Ovary (tissue), 9 donors: ENCODE measurements around the gene LIAS. TPM values are rescaled to one million over a fixed set of nuclear protein-coding genes. Genes with fewer than 3 reads are reported as not detected.
"Not testable (repeated sequence)": the region's sequence is repeated elsewhere in the genome, so short reads cannot be mapped to it uniquely, and the experiment has no call there.

Experiments used
- DNase-seq, 5 donors: peaks; one replicate each; pipeline ENCODE4 v3.0.0-alpha.2; 2019 to 2020
- H3K27ac ChIP-seq, 2 donors: fragments of 200-600 bp; one replicate each; pipeline versions ENCODE4 v1.5.1 to v1.8.0; 2019 to 2022
- H3K27me3 ChIP-seq: fragments of 200-600 bp; one replicate; pipeline ENCODE4 v1.8.0; 2022
- H3K36me3 ChIP-seq: fragments of 200-600 bp; sonication (generic); one replicate; pipeline ENCODE4 v1.5.1; 2019
- H3K4me1 ChIP-seq: one replicate; pipeline ENCODE4 v1.8.1; 2013; ENCODE audit warnings: mild to moderate bottlenecking, moderate library complexity; ENCODE audit not compliant: insufficient read depth
- H3K4me3 ChIP-seq: fragments of 200-600 bp; sonication (generic); one replicate; pipeline ENCODE4 v1.5.1; 2017
- H3K9me3 ChIP-seq, 2 donors: fragments of 200-600 bp in 1 of 2; sonication (generic) in 1 of 2; one replicate each; pipeline versions ENCODE4 v1.5.1 to v1.8.1; 2013 to 2019; ENCODE audit warnings: mild to moderate bottlenecking in 1 of 2, moderate library complexity in 1 of 2
- EP300 ChIP-seq: sonication (generic); formaldehyde crosslinking; IDR thresholded peaks from one replicate; pipeline ENCODE4 v1.6.1; 2017; ENCODE audit warnings: antibody characterized with exemption
- POLR2A ChIP-seq: fragments of 450-650 bp; IDR thresholded peaks from one replicate; pipeline ENCODE4 v1.6.1; 2017; ENCODE audit warnings: antibody characterized with exemption, mild to moderate bottlenecking, moderate library complexity
- WGBS, 3 donors: extraction: QIAGEN DNeasy Blood & Tissue Kit in 1 of 3; methylation state at CpG; one replicate each; pipeline versions ENCODE4 v1.1.5 to v1.1.7; 2013 to 2017; 5-methylcytosine and 5-hydroxymethylcytosine counted together
- intact Hi-C, 4 donors: fragments of 100-400 bp; cut with DNase I; formaldehyde crosslinking; loops; one replicate each; pipeline versions ENCODE4 v1.11.0 to v1.15.1; 2022 to 2023
- polyA plus RNA-seq, 2 donors: library from polyadenylated mRNA; stranded (reverse); fragments of 200-250 nt in 1 of 2; fragments of 350-450 nt in 1 of 2; fragmentation: Illumina TruSeq in 1 of 2; extraction: RNeasy Lipid Tissue Mini Kit (QIAGEN cat#74804) in 1 of 2; gene quantifications; one replicate each; pipeline ENCODE4 v1.2.3, GENCODE V29; 2013 to 2014
- total RNA-seq, 7 donors: library from RNA; depleted of rRNA in 2 of 7; stranded (reverse); fragments of >200 nt in 2 of 7; fragmentation: NEBNext Ultra II Directional in 3 of 7; extraction: Animal tissue kit (Norgen Biotek cat#: 25700) in 3 of 7; gene quantifications; one replicate each; pipeline versions ENCODE4 v1.1.0 to v1.2.4, GENCODE V29; 2016 to 2023
- TF ChIP-seq, protein P1 (sequence below), 3 donors: fragments of 450-650 bp in 2 of 3; fragments of 200-600 bp in 1 of 3; IDR thresholded peaks; one replicate each; pipeline versions ENCODE4 v1.5.1 to v1.8.0; 2016 to 2022; ENCODE audit warnings: antibody characterized with exemption in 3 of 3, mild to moderate bottlenecking in 1 of 3
- donor health status: DM: no; HTN: no; CAD: no; lungs with moderate emphysema.
- donor health status: DM: no; HTN: no; CAD: no.
- donor health status: Bipolar disorder and iron deficiency.
- donor health status: DM: yes; HTN: yes; CAD: no.
- donor health status: DM: no; HTN: no; CAD: no.
- donor health status: DM: yes; HTN: yes; CAD: no.

The LIAS gene
- total and polyA plus RNA-seq, 9 donors, result 12.7 to 32.4 (median 17.5) TPM

DNA sequence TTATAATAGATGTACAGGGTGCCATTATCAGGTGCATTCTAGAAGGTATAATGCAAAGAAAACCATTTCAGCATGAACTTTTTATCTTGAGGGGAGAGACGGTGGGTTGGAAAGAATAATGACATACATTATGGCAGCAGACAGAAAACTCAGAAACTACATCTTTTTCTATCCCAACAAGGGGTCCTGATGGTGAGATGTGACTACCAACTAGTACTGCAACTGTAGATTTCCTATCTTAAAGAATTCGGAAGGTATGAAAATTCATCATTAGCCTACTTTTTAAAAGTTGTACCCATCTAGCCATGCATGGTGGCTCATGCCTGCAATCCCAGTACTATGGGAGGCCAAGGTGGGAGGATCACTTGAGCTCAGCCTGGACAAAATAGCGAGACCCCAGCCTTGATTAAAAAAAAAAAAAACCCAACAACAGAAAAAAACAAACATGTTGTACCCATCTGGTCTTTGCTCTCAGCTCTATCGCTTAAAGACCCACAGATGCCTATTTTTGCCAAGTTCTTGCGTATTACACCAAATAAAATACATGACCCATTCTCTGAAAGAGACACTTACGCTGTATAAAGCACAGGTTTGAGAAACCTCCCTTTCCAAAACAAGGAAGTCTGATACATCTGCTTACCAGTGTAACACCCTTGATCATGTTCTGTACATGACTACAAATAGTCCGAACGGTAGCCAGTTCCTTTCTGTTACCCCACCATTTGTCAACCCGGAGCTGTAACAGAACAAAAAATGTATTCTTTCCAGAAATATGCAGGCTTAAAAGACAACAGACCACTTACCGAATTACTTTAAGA is 1.7 kb upstream of the LIAS start:
- no peaks in the 10 kb centered on the region for H3K9me3 ChIP-seq
- WGBS, 3 donors, result 40 to 58% (median 41%) methylated on average over 10 of the region's 10 CpGs
- no peak for TF ChIP-seq POLR2A
- TF ChIP-seq, protein P1, sequence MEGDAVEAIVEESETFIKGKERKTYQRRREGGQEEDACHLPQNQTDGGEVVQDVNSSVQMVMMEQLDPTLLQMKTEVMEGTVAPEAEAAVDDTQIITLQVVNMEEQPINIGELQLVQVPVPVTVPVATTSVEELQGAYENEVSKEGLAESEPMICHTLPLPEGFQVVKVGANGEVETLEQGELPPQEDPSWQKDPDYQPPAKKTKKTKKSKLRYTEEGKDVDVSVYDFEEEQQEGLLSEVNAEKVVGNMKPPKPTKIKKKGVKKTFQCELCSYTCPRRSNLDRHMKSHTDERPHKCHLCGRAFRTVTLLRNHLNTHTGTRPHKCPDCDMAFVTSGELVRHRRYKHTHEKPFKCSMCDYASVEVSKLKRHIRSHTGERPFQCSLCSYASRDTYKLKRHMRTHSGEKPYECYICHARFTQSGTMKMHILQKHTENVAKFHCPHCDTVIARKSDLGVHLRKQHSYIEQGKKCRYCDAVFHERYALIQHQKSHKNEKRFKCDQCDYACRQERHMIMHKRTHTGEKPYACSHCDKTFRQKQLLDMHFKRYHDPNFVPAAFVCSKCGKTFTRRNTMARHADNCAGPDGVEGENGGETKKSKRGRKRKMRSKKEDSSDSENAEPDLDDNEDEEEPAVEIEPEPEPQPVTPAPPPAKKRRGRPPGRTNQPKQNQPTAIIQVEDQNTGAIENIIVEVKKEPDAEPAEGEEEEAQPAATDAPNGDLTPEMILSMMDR (IDR thresholded peaks at IDR 0.05), result no peak
- no peak for TF ChIP-seq EP300
- H3K27ac ChIP-seq, result peak overlapping the region; percentile 85 to 90
- H3K36me3 ChIP-seq, result peaks cover 2% of the 10 kb centered on the region
- intact Hi-C loops, result loop anchor here in 1 of 4 donors (5.0 kb wide), 1 partner anchor 185 kb away; no protein-coding TSS in a partner anchor
- DNase-seq, result no peak
- no peaks in the 10 kb centered on the region for H3K27me3 ChIP-seq
- peaks cover 3% of the 10 kb centered on the region for H3K4me1 ChIP-seq
- peak overlapping the region; percentile 76 for H3K4me3 ChIP-seq

DNA sequence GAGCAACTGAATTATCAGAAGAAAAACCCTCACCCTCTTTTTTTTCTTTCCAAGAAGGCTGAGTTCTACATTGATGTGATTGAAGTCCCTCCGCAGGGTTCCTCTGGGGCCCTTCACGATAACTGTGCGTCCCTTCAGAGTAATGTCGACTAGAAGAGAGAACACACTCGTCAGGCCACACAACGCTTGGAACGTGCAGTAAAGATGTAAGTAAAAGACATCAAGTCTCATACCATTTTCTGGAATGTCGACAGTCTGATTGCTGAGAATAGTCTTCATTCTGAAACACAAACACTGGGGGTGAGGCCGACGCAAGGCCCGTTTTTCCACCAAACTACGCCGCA is 723 bp upstream of the LIAS start:
- not testable (repeated sequence) for H3K9me3 ChIP-seq, H3K27me3 ChIP-seq, H3K4me1 ChIP-seq, DNase-seq, H3K36me3 ChIP-seq
- peak overlapping the region; percentile 85 to 90 for H3K27ac ChIP-seq
- intact Hi-C loops, result loop anchor here in 1 of 4 donors (5.0 kb wide), 1 partner anchor 184 kb away; no protein-coding TSS in a partner anchor
- H3K4me3 ChIP-seq, result peak overlapping the region; percentile 76
- 0 to 1% (median 0%) methylated on average over 13 of the region's 13 CpGs for WGBS, 3 donors

DNA sequence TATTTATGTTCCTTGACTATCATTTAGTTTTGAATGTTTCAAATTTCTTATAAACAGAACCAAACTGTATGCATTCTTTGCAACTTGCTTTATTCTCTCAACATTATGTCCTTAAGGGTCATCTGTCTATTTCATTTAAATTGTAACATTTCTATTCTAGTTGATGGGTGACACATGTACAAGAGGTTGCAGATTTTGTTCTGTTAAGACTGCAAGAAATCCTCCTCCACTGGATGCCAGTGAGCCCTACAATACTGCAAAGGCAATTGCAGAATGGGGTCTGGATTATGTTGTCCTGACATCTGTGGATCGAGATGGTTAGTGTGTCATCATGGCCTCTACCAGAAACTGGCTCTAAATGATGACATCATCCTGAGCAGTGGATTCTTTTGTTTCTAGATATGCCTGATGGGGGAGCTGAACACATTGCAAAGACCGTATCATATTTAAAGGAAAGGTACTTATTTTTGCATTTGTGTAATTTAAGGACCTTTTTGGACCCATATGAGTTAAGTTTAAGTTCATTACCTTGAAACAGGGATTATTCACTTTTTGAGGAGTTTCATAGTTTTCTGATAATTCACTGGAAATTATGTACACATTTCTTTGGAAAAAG is 6.1 kb downstream of the LIAS start:
- H3K36me3 ChIP-seq, result no peaks in the 10 kb centered on the region

DNA sequence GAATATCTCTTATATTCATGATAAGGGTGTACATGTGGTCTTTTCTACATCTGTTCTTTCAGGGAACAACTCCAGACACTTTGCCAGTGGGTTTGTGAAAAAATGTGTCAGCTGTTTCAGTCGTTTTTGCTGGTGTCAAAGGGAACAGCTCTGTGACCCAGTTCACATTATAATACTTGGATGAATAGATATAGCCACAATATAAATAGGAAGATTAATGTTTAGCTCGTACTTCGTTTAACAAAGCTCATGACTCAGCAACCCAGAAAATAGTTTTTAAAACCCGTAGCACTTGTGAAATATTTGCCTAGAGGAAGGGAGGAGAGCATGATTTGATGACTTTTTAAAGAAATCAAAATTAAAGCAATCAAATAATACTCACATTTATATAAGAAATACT is 7.9 kb downstream of the LIAS start:
- Histone ChIP-seq H3K9me3 (no peaks in the 10 kb centered on the region), H3K4me3 (no peak overlapping the region), H3K27me3 (no peaks in the 10 kb centered on the region), H3K27ac (no peak overlapping the region), H3K36me3 (no peaks in the 10 kb centered on the region), H3K4me1 (no peaks in the 10 kb centered on the region)
- no peak for DNase-seq
- intact Hi-C loops, result no loop called here
- WGBS, 3 donors, result 33 to 71% (median 46%) methylated on average over 4 of the region's 4 CpGs
- TF ChIP-seq POLR2A, result no peak
- TF ChIP-seq, protein P1 (IDR thresholded peaks at IDR 0.05), result no peak
- TF ChIP-seq EP300, result no peak

More for the DNA sequence above, 6.1 kb downstream of the LIAS start:
- 12 to 18% (median 14%) methylated on average over 2 of the region's 2 CpGs for WGBS, 3 donors
- no peak overlapping the region for H3K27ac ChIP-seq
- DNase-seq, result no peak
- intact Hi-C loops, result no loop called here
- no peaks in the 10 kb centered on the region for H3K27me3 ChIP-seq
- no peaks in the 10 kb centered on the region for H3K9me3 ChIP-seq
- no peaks in the 10 kb centered on the region for H3K4me1 ChIP-seq
- TF ChIP-seq EP300 (no peak), POLR2A (no peak)
- TF ChIP-seq, protein P1 (IDR thresholded peaks at IDR 0.05), result no peak
- no peak overlapping the region for H3K4me3 ChIP-seq

DNA sequence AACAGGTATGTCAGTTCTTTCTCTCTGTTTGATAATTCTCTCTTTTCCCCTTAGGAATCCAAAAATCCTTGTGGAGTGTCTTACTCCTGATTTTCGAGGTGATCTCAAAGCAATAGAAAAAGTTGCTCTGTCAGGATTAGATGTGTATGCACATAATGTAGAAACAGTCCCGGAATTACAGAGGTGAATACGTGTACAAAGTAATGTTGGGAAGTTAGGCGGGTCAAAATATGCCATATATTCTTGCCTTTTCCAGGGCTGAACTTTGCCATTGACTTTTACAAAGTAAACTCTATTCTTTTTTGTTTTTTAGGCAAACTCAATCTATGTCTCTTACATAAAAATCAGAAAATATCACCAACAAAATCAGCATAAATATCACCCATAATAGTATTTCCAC is 8.6 kb downstream of the LIAS start:
- H3K9me3 ChIP-seq, result no peaks in the 10 kb centered on the region
- TF ChIP-seq, protein P1 (IDR thresholded peaks at IDR 0.05), result no peak
- TF ChIP-seq EP300, result no peak
- no peak for TF ChIP-seq POLR2A
- H3K4me1 ChIP-seq, result no peaks in the 10 kb centered on the region
- no peaks in the 10 kb centered on the region for H3K36me3 ChIP-seq
- intact Hi-C loops, result no loop called here
- WGBS, 3 donors, result 90 to 92% (median 91%) methylated on average over 4 of the region's 4 CpGs
- no peak overlapping the region for H3K4me3 ChIP-seq
- H3K27me3 ChIP-seq, result no peaks in the 10 kb centered on the region
- no peak overlapping the region for H3K27ac ChIP-seq
- no peak for DNase-seq
